ENCODE data around the gene LANCL1. TPM values are rescaled to one million over a fixed set of nuclear protein-coding genes. Genes with fewer than 3 reads are reported as not detected.

The LANCL1 gene
- polyA plus RNA-seq, 1 donor from 2014 or later, result 76.7 TPM

DNA sequence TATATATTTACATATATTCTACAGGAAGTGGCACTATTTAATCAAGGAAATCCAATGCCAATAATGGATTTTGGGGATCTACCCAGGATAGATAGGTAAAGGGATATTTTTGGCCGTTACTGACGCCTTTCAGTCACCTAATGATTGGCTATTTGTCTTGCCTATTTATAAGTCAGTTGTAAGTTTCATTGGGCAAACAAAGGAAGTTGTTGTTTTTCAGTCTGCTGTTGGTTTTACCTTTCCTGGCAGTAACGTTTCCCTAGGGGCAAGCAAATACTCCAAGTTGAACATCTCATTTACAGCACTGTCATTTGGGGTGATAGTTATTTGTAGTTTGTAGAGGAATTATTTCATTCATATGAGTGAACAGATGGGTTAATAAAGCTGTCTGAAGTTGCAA is 17.0 kb upstream of the LANCL1 start:
- Histone ChIP-seq H2AFZ (ENCODE audit: low read depth, low read length) (no peak overlapping the region), H3K4me2 (ENCODE audit: low read length) (no peak overlapping the region), H3F3A (ENCODE audit: insufficient read depth, low read length, poor library complexity, severe bottlenecking) (no peaks in the 10 kb centered on the region), H3K9ac (ENCODE audit: low read length) (no peak overlapping the region), H3K4me3 (ENCODE audit: low read length) (no peak overlapping the region), H3K9me2 (ENCODE audit: insufficient read depth, low read length) (no peaks in the 10 kb centered on the region), H4K20me1 (ENCODE audit: insufficient read depth) (no peaks in the 10 kb centered on the region), H3K9me3 (ENCODE audit: low read length) (no peaks in the 10 kb centered on the region), H3K79me2 (replicated peaks; ENCODE audit: insufficient read depth, low read length) (no peaks in the 10 kb centered on the region), H3K27me3 (ENCODE audit: insufficient read depth, low read depth, low read length) (no peaks in the 10 kb centered on the region), H3K36me3 (ENCODE audit: insufficient read depth, low read length) (no peaks in the 10 kb centered on the region), H3K27ac (ENCODE audit: low read length) (no peak overlapping the region)
- TF ChIP-seq EZH2 (IDR thresholded peaks at IDR 0.05; ENCODE audit: borderline replicate concordance, insufficient read depth, low read length, poor library complexity, severe bottlenecking) (no peak), SMC3 (conservative IDR thresholded peaks at IDR 0.05; ENCODE audit: poor library complexity) (no peak), RAD21 (conservative IDR thresholded peaks at IDR 0.05) (no peak), MXI1 (conservative IDR thresholded peaks at IDR 0.05; ENCODE audit: poor library complexity, severe bottlenecking) (no peak), EP300 (conservative IDR thresholded peaks at IDR 0.05; ENCODE audit: poor library complexity, severe bottlenecking) (no peak), TAF1 (IDR thresholded peaks at IDR 0.05; ENCODE audit: low read depth) (no peak), POLR2AphosphoS5 (IDR thresholded peaks at IDR 0.05) (no peak)
- TF ChIP-seq, protein P1, sequence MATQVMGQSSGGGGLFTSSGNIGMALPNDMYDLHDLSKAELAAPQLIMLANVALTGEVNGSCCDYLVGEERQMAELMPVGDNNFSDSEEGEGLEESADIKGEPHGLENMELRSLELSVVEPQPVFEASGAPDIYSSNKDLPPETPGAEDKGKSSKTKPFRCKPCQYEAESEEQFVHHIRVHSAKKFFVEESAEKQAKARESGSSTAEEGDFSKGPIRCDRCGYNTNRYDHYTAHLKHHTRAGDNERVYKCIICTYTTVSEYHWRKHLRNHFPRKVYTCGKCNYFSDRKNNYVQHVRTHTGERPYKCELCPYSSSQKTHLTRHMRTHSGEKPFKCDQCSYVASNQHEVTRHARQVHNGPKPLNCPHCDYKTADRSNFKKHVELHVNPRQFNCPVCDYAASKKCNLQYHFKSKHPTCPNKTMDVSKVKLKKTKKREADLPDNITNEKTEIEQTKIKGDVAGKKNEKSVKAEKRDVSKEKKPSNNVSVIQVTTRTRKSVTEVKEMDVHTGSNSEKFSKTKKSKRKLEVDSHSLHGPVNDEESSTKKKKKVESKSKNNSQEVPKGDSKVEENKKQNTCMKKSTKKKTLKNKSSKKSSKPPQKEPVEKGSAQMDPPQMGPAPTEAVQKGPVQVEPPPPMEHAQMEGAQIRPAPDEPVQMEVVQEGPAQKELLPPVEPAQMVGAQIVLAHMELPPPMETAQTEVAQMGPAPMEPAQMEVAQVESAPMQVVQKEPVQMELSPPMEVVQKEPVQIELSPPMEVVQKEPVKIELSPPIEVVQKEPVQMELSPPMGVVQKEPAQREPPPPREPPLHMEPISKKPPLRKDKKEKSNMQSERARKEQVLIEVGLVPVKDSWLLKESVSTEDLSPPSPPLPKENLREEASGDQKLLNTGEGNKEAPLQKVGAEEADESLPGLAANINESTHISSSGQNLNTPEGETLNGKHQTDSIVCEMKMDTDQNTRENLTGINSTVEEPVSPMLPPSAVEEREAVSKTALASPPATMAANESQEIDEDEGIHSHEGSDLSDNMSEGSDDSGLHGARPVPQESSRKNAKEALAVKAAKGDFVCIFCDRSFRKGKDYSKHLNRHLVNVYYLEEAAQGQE (IDR thresholded peaks at IDR 0.05; ENCODE audit: borderline replicate concordance), result no peak
- TF ChIP-seq, protein P2, sequence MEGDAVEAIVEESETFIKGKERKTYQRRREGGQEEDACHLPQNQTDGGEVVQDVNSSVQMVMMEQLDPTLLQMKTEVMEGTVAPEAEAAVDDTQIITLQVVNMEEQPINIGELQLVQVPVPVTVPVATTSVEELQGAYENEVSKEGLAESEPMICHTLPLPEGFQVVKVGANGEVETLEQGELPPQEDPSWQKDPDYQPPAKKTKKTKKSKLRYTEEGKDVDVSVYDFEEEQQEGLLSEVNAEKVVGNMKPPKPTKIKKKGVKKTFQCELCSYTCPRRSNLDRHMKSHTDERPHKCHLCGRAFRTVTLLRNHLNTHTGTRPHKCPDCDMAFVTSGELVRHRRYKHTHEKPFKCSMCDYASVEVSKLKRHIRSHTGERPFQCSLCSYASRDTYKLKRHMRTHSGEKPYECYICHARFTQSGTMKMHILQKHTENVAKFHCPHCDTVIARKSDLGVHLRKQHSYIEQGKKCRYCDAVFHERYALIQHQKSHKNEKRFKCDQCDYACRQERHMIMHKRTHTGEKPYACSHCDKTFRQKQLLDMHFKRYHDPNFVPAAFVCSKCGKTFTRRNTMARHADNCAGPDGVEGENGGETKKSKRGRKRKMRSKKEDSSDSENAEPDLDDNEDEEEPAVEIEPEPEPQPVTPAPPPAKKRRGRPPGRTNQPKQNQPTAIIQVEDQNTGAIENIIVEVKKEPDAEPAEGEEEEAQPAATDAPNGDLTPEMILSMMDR (IDR thresholded peaks at IDR 0.05; ENCODE audit: poor library complexity, severe bottlenecking), result no peak

DNA sequence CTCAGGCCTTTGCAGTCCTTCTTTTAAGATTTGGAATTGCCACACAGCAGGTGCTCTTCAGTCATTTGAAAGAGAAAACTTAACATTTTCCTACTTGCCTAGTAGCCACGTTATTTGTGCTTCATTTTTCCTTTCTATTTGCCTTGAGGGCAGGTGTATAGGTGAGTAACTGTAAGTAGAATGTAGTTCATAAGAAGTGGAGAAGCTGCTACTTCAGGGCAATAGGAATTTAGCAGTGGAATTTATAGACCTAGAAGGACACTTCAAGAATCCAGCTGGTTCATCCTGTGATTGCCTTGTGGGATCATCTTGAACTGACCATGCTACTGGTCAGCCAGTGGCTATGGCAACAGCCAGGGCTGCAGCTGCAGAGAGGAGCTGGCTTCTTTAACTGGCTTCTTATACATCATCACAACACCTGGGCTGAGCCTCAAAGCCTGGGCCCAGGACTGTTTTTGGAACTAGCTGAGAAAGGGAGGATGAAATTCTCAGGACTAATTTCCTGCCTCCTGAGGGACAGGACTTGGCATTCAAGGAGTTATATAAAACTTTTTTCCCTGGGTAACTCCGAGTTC is 5.1 kb upstream of the LANCL1 start:
- H3K4me2 ChIP-seq (ENCODE audit: low read length), result no peak overlapping the region
- H3K4me3 ChIP-seq (ENCODE audit: low read length), result no peak overlapping the region
- no peak for TF ChIP-seq POLR2AphosphoS5 (IDR thresholded peaks at IDR 0.05)
- no peak for TF ChIP-seq TAF1 (IDR thresholded peaks at IDR 0.05; ENCODE audit: low read depth)
- no peak for TF ChIP-seq SMC3 (conservative IDR thresholded peaks at IDR 0.05; ENCODE audit: poor library complexity)
- H3K9me2 ChIP-seq (ENCODE audit: insufficient read depth, low read length), result no peaks in the 10 kb centered on the region
- H3K27me3 ChIP-seq (ENCODE audit: insufficient read depth, low read depth, low read length), result no peaks in the 10 kb centered on the region
- H2AFZ ChIP-seq (ENCODE audit: low read depth, low read length), result no peak overlapping the region
- no peaks in the 10 kb centered on the region for H3F3A ChIP-seq (ENCODE audit: insufficient read depth, low read length, poor library complexity, severe bottlenecking)
- no peak overlapping the region for H3K27ac ChIP-seq (ENCODE audit: low read length)
- no peaks in the 10 kb centered on the region for H4K20me1 ChIP-seq (ENCODE audit: insufficient read depth)
- no peaks in the 10 kb centered on the region for H3K9me3 ChIP-seq (ENCODE audit: low read length)
- no peaks in the 10 kb centered on the region for H3K36me3 ChIP-seq (ENCODE audit: insufficient read depth, low read length)
- H3K79me2 ChIP-seq (replicated peaks; ENCODE audit: insufficient read depth, low read length), result no peaks in the 10 kb centered on the region
- no peak overlapping the region for H3K9ac ChIP-seq (ENCODE audit: low read length)
